HL-60/S4 (cell line): Measurements from ENCODE around the gene CRADD.
"Not testable (repeated sequence)": the region's sequence is repeated elsewhere in the genome, so short reads cannot be mapped to it uniquely, and the experiment has no call there.

Experiments
- in situ Hi-C: fragments of 300-500 bp; cut with MboI; formaldehyde crosslinking; loops from 2 replicates; pipeline ENCODE4 v1.14.3; 2022; ENCODE audit warnings: low sequenced_read_pairs

Gene CRADD

GRCh38 chr12:93860668-93861373 lies 183.6 kb downstream of the CRADD start:
- in situ Hi-C loops, result no loop called here

GRCh38 chr12:93862424-93862823 lies 185.2 kb downstream of the CRADD start:
- in situ Hi-C loops, result no loop called here

GRCh38 chr12:93865751-93866150 lies 188.6 kb downstream of the CRADD start:
- in situ Hi-C loops, result no loop called here

DNA sequence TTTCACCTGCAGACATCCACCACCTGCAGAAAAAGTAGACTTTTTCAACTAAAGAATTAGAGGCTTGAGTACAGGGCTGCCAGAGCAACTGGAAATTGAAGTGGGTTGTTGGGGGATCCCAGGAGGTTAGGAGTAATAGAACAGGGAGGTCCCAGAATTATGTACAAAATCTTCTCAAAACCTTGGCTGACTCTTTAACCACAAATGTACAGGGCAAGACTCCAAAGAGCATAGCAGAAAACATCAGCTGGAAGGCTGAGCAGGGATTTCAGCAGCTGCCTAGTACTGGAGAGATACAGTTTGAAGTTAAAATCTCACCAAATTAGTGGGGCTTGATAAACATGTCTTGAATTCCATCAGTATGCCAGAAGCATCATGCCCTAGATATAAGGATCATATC lies 191.6 kb downstream of the CRADD start:
- in situ Hi-C loops, result no loop called here

GRCh38 chr12:93870020-93870795 lies 193.0 kb downstream of the CRADD start:
- in situ Hi-C loops, result no loop called here

- in situ Hi-C loops, result not testable (repeated sequence)
These were observed 194.4 kb downstream of the CRADD start for GRCh38 chr12:93871566-93871965.

DNA sequence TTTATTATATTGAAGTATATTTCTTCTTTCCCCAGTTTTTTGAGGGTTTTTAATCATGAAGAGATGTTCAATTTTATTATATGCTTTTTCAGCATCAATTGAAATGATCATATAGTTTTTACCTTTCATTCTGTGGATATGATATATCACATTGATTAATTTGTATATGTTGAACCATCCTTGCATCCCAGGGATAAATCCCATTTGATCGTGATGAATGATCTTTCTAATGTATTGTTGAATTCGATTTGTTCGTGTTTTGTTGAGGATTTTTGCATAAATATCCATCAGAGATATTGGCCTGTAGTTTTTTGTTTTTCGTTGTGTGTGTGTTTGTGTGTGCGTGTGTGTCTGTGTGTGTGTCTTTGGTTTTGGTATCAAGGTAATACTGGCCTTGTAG lies 196.4 kb downstream of the CRADD start:
- in situ Hi-C loops, result no loop called here

GRCh38 chr12:93875157-93875556 lies 198.0 kb downstream of the CRADD start:
- in situ Hi-C loops, result no loop called here

DNA sequence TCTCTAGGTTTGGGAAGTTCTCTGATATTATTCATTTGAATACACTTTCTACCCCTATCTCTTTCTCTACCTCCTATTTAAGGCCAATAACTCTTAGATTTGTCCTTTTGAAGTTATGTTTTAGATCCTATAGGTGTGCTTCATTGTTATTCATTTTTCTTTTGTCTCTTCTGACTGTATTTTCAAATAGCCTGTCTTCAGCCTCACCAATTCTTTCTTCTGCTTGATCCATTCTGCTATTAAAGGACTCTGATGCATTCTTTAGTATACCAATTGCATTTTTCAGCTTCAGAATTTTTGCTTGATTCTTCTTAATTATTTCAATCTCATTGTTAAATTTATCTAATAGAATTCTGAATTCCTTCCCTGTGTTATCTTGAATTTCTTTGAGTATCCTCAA lies 199.2 kb downstream of the CRADD start:
- in situ Hi-C loops, result no loop called here

GRCh38 chr12:93877446-93877845 lies 200.3 kb downstream of the CRADD start:
- in situ Hi-C loops, result no loop called here

GRCh38 chr12:93879476-93880421 lies 202.6 kb downstream of the CRADD start:
- in situ Hi-C loops, result no loop called here

GRCh38 chr12:93880853-93881522 lies 203.8 kb downstream of the CRADD start:
- in situ Hi-C loops, result no loop called here

DNA sequence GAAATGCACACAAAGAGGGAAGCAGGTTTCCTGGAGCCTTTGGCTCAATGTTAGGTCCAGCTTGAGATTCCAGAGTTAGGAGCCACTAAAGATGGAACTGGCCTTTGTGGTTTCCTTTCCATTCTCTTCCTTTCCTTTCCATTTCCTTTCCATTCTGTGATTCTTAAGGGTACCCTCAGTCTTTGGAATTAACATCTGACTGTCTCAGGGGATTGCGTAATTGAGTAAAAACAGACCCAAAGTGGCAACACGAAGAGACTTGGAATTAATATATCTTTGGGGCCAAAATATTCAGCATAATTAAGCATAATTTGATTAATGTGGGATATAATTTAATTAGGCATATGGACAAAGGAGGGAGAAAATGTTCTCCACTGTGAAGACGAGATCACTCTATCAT lies 205.6 kb downstream of the CRADD start:
- in situ Hi-C loops, result no loop called here

GRCh38 chr12:93883436-93884154 lies 206.4 kb downstream of the CRADD start:
- in situ Hi-C loops, result no loop called here

DNA sequence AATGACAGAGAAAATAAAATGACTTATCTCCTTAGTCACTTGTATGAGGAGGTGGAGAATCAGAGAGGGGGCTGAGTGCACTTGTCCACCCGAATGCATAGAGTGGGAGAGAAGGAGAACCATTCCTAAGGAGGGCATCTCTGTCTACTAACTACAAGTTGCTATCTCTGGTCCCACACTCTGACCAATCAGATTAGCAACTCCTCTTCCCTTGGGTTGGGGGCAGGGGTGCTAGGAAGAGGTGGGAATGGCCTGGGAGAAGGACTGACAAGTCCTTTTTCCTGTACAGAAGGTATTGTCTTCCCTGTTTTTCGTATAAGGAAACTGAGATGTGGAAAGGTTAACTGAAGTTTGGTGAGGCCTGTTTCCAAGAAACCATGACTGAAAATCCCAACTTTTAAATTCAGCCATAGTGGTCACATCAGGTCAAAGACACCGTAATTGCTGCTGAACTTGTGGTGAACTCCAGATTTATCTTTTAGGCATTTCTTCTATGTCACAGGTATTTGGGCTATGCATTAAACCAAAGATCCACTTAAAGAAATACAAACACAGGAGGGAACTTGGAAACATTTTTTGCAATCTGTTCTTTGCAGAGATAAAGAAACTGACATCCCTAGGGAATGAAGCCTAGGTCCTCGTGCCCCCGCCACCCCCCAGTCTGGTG lies 207.8 kb downstream of the CRADD start:
- in situ Hi-C loops, result no loop called here

DNA sequence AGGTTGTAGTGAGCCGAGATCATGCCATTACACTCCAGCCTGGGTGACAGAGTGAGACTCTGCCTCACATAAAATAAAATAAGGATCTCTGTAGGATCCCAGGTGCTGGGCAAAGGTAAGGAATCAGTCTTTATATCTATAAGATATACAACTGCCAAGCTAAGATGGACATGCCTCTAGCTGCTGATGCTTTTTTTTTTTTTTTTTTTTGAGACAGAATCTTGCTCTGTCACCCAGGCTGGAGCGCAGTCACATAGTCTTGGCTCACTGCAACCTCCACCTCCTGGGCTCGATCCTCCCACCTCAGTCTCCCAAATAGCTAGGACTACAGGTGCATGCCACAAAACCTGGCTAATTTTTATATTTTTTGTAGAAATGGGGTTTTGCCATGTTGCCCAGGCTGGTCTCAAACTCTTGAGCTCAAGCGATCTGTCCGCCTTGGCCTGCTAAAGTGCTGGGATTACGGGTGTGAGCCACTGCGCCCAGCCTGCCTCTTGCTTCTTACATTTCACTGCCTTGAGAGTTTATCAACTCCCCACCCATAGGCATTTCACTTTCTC lies 208.9 kb downstream of the CRADD start:
- in situ Hi-C loops, result not testable (repeated sequence)

DNA sequence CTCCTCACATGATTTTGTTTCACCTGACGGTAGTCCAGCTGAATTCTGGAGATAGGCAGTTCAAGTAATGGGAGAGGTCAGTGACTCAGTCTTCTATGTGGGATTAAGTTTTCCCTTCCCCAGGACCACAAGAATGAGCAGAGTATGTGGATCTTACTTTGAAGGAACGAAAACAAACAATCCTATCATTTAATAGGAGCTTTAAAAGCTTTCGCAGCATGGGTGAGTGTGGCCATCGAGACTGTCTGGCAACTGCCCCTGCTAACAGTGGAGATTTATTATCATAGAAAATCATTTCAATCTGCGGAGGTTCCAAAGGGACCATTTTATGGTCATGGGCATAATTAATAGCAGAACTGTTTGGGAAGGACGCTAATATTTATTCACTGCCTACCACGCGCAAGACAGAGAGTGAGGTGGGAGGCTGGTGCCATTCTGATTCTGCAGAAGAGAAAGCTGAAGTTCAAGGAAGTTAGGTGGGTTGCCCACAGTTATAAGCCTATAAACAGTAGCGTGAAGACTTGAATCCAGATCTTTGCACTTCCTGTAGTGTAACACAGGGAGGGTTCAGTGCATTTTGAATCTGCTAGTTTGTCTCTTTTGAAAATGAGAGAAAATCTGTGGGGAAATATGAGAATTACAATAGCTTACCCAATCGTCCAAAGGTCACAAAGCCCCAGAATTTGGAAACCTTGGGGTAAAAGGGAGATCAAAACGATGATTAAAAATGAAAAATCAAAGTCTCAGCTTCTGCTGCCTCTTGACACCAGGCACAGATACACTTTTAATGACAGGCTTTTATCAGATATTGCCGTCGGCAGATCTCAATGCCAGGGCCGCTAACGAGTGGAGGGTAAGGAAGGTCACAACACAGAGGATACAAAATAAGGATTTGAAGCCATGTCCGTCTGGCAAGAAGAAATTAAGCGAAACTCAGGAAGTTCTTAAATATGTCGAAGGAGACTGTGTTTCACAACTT lies 209.6 kb downstream of the CRADD start:
- in situ Hi-C loops, result no loop called here

GRCh38 chr12:93888964-93889363 lies 211.8 kb downstream of the CRADD start:
- in situ Hi-C loops, result no loop called here
